HG03354 (cell line): ENCODE data around the gene PBXIP1.

Source experiments
- ATAC-seq: cut with Tn5 transposase; IDR thresholded peaks from one replicate; pipeline ENCODE4 v1.9.1; 2021; ENCODE audit warnings: mild to moderate bottlenecking; ENCODE audit not compliant: unreplicated experiment, poor library complexity, severe bottlenecking

The PBXIP1 gene

DNA sequence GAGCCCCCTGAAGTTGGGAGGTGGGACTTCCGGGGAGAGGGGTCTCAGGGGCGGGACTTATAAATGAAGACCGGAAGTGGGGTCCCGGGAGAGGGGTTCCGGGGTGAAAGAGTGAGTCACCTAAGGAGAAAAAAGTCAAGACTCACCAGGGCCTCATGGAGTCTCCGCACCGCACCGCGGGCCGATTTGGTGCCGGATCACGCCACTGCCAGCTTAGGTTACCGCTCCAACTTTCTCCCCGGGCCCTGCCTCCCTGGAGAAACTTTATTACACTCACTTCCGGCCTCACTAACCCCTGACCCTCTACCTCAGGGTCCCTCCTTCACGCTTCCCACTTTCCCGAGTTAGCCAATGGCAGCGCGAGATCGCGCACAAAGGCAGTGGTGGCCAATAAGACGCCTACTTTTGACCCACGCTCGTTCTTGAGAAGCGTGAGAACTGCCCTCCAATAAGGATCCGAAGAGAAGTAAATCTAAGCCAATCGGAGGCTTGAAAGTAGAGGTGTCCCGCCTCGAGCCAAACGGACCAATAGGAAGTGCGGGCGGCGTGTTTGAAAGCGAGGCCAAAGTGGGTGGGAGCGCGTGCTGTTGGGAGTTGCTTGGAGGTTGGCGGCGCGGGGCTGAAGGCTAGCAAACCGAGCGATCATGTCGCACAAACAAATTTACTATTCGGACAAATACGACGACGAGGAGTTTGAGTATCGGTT, 18.4 kb upstream of the PBXIP1 start, which contains the start of gene CKS1B:
Gene CKS1B, plus strand, starts transcription at position 580 of the 706 bp plus-strand sequence. Its CDS starts 65 bp downstream, at position 645.
- peak; percentile 77 for ATAC-seq

- ATAC-seq = peak; percentile 22
Observed at GRCh38 chr1:154973344-154974101, 17.6 kb upstream of the PBXIP1 start.

DNA sequence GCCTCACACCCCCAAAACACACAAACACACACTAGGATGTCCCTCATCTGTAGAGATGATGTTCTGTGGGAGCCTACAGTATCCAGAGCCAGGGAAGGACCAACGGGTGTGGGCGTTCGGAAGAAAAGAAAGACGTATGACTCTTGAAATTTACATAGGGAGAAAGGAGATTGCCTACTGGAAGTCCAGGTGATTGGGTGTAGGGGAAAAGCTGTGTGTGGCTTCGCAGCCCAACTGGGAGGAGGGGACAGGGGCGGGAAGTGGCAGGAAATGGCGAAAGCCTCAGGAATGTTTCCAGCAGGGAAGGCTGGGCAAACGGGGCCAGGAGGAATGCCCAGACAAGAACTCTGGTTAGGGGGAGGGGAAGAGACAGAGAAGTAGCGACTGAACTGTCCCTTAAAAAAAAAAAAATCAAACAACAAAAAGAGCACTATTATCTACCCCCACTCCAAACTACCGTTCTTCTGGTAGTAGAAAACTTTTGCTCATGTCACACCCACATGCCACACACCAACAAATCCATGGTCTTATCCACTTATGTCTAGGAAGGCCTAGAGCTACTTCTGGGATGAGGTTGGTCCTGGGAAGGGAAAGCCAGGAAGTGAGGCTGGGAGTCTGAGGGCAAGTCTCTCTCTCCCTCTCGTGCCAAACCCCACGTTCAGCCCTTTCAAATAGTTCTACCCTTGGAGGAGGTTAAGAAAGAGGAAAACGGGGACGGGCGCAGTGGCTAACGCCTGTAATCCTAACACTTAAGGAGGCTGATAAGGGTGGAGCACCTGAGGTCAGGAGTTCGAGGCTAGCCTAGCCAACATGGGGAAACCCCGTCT, 16.8 kb upstream of the PBXIP1 start:
- ATAC-seq = no peak

- no peak for ATAC-seq
Observed at GRCh38 chr1:154972213-154972516, 16.3 kb upstream of the PBXIP1 start.

DNA sequence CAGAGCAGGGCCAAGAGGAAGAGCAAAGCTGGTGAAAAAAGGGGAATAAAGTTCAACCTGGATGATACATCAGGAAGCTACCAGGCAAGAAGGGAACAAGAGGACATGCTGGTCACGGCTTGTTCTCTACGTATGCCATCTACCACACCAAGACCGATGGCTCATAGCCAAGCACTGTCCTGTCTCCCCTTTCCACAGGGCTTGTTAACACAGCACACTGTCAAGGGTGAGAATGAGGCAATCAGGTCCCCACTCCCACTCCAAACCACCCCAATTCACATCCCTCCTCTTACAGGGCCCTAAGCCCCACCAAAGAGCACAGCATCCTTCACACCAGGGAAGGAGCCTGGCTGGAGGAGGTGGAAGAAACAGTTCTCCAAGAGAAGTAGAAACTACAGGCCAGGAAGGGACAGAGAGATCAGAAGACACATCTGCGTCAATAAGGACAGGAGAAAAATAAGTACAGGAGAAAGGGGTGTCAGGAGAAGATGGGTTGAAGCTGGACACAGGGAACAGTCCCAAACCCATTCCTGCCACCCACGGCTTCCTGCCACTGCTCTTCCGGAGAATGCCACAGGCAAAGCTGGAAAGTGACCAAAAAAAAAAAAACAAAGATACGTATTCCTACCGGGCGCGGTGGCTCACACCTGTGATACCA, 15.6 kb upstream of the PBXIP1 start:
- no peak for ATAC-seq

GRCh38 chr1:154970631-154971340, 14.9 kb upstream of the PBXIP1 start, which contains the start of gene SHC1:
TSS of gene SHC1 (minus strand) at chr1:154970747. CDS start at chr1:154970526, 221 bp downstream.
- ATAC-seq = peak; percentile 27

DNA sequence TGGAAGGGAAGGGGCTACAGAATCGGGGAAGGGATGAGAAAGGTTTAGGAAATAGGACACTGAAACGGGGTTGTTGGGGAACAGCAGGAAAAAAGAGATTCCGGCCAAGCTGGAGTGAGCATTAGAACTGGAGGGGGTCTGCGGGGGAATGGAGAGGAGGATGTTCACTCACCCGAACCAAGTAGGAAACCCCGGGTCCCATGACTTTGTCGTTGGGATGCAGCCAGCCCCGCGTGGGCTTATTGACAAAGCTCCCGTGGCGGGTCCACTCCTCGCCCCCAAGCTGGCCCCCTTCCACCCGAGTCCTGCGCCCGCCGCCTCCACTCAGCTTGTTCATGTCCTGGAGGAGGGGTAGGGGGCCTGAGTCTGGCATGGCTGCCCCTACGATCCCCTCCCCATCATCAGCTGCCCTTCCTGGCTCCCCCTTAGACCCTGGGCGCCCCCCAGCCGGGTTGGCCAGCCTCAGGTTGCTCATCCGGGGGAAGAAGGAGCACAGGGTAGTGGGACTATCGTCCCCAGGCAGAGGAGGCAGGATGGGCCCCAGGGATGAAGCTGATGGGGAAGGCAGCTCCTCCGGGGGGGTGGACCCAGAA, 14.1 kb upstream of the PBXIP1 start:
- no peak for ATAC-seq

- ATAC-seq = no peak
Observed at GRCh38 chr1:154969246-154969645, 13.3 kb upstream of the PBXIP1 start.

- ATAC-seq = no peak
Observed at GRCh38 chr1:154968731-154969130, 12.8 kb upstream of the PBXIP1 start.

DNA sequence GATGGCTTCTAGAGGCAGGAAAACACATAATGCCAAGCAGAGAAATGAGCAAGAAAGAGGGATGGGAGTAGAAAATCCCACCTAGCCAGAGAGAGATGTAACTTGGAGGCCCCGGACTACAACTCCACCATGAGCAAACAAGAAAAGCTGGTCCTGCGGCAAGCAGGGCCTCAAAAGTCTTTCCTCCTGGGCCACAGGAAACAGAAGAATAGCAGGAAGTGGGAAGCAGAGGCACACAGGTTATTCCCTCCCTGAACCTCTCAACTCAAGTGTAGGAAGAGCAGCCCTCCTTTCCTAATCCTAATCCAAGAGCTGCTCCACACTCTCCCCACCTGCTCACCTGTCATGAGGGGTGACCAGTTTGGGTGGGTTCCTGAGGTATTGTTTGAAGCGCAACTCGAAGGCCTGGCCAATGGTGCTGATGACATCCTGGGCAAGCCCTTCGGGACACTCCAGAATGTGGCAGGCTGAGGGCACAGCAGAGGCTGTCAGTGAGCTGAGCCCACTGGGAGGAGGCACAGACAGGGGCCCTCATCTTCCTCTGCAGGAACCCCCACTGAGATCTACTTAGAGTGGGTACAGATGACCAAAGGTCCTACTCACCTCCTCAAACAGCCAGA, 11.5 kb upstream of the PBXIP1 start:
- ATAC-seq = no peak

GRCh38 chr1:154966111-154966510, 10.2 kb upstream of the PBXIP1 start:
- ATAC-seq = no peak

DNA sequence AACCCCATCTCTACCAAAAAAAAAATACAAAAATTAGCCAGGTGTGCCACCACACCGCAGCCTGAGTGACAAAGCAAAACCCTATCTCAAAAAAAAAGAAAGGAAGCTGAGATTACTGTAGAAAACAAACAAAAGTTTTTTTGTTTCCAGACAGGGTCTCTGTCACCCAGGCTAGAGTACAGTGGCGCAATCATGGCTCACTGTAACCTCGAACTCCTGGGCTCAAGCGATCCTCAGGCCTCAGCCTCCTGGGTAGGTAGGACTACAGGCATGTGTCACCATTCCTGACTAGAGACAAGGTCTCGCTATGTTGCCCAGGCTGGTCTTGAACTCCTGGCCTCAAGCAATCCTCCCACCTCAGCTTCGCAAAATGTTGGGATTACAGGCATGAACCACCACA, 8.5 kb upstream of the PBXIP1 start:
- ATAC-seq = no peak

- ATAC-seq = no peak
Observed at GRCh38 chr1:154963643-154964042, 7.7 kb upstream of the PBXIP1 start.

DNA sequence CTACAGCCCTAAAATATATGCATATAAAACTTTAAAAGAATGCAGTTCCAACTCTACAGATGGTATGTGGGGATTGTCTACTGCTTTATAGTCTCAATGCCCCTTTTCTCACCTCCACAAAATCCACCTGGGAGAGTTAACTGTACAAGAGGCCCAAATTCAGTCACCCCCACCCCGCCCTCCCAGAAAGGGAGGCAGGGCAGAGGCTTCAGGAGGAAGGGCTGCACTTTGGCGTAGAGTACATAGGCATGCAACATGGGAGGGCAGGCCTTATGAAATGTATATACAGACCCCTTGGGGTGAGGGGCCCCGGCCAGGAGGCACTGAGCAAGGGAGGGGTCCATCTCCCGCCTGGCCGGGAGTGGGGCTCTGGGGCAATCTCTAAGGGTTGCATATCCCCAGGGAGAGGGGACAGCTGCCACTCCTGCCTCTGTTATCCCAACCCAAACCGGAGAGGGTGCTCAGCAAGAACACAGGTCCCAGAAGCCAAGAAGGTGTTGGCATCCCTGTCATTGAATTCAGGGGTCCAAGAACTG, 7.0 kb upstream of the PBXIP1 start:
- no peak for ATAC-seq

DNA sequence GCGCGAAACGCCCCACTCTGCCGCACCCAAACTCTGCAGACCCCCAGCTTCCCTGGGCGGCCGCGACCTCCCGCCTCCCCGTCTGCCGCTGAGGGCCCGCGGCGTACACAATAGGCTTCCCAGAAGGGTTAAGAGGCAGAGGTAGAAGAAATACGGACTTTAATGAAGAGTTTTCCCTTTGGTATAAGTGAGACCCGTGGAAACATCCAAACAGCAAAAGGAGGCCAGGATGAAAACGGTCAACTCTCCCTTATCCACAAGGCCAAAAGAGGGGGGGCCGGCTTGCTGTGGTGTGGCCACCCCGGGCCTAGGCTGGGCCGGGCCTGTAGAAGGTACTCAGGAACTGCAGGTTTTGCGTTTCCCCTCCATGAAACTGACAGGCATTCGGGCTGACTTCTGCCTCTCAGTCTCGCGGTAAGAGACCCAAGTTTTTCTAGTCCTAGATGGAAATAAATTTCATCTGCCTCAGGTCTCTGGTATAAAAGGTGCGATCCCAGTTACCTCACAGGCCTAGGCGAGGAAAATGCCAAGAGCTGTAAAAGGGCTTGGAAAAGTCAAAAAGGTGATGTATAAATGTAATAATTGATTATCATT, 6.4 kb upstream of the PBXIP1 start:
- no peak for ATAC-seq

DNA sequence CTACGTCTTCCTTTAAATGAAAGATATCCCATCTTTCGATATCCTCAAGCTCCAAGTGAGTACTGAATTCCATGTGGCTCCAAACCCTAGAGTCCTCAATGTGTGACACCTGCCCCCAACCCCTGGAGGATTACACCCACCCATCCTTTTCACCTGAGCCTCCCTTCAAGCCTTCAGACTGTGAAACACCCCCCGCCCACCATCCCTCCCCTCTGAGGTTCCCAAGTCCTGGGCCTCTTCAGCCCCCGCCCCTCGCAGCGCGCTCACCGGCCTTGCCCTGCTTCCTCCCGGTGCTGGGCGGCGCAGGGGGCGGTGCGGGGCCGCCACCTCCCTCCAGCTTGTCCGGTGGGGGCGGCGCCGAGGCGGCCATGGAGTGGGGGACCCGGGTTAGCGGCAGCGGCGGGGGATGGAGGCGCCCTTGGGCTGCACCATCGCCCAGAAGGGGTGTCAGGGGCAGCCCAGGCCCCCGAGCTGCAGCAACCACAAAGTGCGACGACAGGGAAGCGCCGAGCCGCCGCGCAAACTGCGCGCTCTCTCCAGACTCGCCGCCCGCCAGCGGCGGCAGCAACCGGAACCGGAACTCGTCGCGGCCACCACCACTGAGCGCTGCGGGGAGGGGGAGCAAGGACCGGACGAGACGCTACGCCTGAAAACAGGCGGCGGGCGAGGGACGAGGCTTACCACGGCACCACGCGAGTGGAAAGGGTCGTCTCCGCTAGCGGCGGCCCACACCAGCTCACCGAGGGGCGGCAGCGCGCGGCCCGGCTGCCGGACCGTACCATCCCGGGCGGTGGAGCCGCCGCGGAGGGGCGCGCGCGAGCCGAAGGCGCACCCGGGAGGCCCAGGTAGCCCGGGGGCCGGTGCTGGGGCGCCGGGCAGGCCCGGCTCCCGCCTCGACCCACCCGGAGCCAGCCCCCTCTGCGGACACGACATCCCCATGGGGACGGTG, 5.6 kb upstream of the PBXIP1 start, which contains the start of gene PYGO2:
Gene PYGO2, minus strand, starts transcription at position 576 of the 949 bp plus-strand sequence. Its CDS starts 206 bp downstream, at position 370.
- ATAC-seq = peak; percentile 78
